Spleen (tissue), 11 donors: ENCODE results near the gene FAM3B. TPM values are rescaled to one million over a fixed set of nuclear protein-coding genes. Genes with fewer than 3 reads are reported as not detected.

Source experiments
- DNase-seq: peaks from one replicate; pipeline ENCODE4 v3.0.0-alpha.2; 2020
- H3K27ac ChIP-seq, 8 donors: fragments of 200-600 bp; sonication (generic) in 7 of 8; 1 replicate in 4 of 8; 2 replicates in 4 of 8; pipeline versions ENCODE4 v1.5.0 to v1.8.0; 2016 to 2021; ENCODE audit warnings: inconsistent platforms in 4 of 8, mild to moderate bottlenecking in 4 of 8, moderate library complexity in 1 of 8
- H3K27me3 ChIP-seq, 7 donors: fragments of 200-600 bp; sonication (generic) in 6 of 7; replicated peaks in 1 of 7; 1 replicate in 4 of 7; 2 replicates in 3 of 7; pipeline versions ENCODE4 v1.5.0 to v1.8.0; 2016 to 2021; ENCODE audit warnings: inconsistent platforms in 3 of 7, mild to moderate bottlenecking in 1 of 7
- H3K36me3 ChIP-seq, 6 donors: fragments of 200-600 bp; sonication (generic) in 5 of 6; 1 replicate in 4 of 6; 2 replicates in 2 of 6; pipeline versions ENCODE4 v1.5.0 to v1.8.0; 2016 to 2021; ENCODE audit warnings: inconsistent platforms in 2 of 6
- H3K4me1 ChIP-seq, 6 donors: fragments of 200-600 bp; sonication (generic) in 5 of 6; 1 replicate in 3 of 6; 2 replicates in 3 of 6; pipeline versions ENCODE4 v1.5.0 to v1.8.0; 2016 to 2021; ENCODE audit warnings: inconsistent platforms in 3 of 6
- H3K4me3 ChIP-seq, 8 donors: fragments of 200-600 bp; sonication (generic) in 7 of 8; 1 replicate in 4 of 8; 2 replicates in 4 of 8; pipeline versions ENCODE4 v1.5.0 to v1.8.0; 2016 to 2021; ENCODE audit warnings: inconsistent platforms in 4 of 8, mild to moderate bottlenecking in 4 of 8, moderate library complexity in 2 of 8
- H3K9me3 ChIP-seq, 8 donors: fragments of 200-600 bp; sonication (generic) in 7 of 8; 1 replicate in 4 of 8; 2 replicates in 4 of 8; pipeline versions ENCODE4 v1.5.0 to v1.8.0; 2016 to 2021; ENCODE audit warnings: inconsistent platforms in 4 of 8
- CTCF ChIP-seq, 11 experiments: fragments of 200-600 bp in 7 of 11; fragments of 450-650 bp in 4 of 11; sonication (generic) in 4 of 11; IDR thresholded peaks in 8 of 11; conservative IDR thresholded peaks in 3 of 11; 1 replicate in 7 of 11; 2 replicates in 4 of 11; pipeline versions ENCODE4 v1.4.0 to v1.8.0; 2016 to 2021; ENCODE audit warnings: antibody characterized with exemption in 11 of 11, inconsistent platforms in 4 of 11, mild to moderate bottlenecking in 1 of 11
- POLR2A ChIP-seq, 3 donors: fragments of 450-650 bp; IDR thresholded peaks; one replicate each; pipeline ENCODE4 v1.5.1; 2017; ENCODE audit warnings: antibody characterized with exemption in 3 of 3, mild to moderate bottlenecking in 1 of 3
- POLR2AphosphoS5 ChIP-seq, 3 donors: sonication (generic); formaldehyde crosslinking; IDR thresholded peaks; one replicate each; pipeline ENCODE4 v1.5.1; 2017; ENCODE audit warnings: antibody characterized with exemption in 3 of 3
- WGBS, 5 donors: extraction: QIAGEN DNeasy Blood & Tissue Kit in 3 of 5; methylation state at CpG; one replicate each; pipeline versions ENCODE4 v1.1.5 to v1.1.7; 2013 to 2018; 5-methylcytosine and 5-hydroxymethylcytosine counted together
- intact Hi-C: fragments of 100-400 bp; cut with DNase I; formaldehyde crosslinking; loops from one replicate; pipeline ENCODE4 v1.15.0; 2023; ENCODE audit warnings: low total_unique reads
- polyA plus RNA-seq, 3 donors: library from polyadenylated mRNA; stranded (reverse); fragments of 200-250 nt; gene quantifications; one replicate each; pipeline ENCODE4 v1.2.1, GENCODE V29; 2013
- total RNA-seq, 7 donors: library from RNA; depleted of rRNA in 3 of 7; stranded (reverse); fragments of >200 nt in 3 of 7; fragmentation: NEBNext Ultra II Directional in 4 of 7; extraction: Animal tissue kit (Norgen Biotek cat#: 25700) in 4 of 7; gene quantifications; one replicate each; pipeline versions ENCODE4 v1.1.0 to v1.2.1, GENCODE V29; 2016 to 2021
- donor health status: healthy with polysubstance abuse.
- donor health status: DM: no; HTN: no; CAD: no; lungs with moderate emphysema.
- donor health status: DM: no; HTN: no; CAD: no.
- donor health status: Bipolar disorder and iron deficiency.
- donor health status: healthy.
- donor health status: DM: no; HTN: no; CAD: no.
- donor health status: DM: yes; HTN: yes; CAD: no.

The FAM3B gene
- total and polyA plus RNA-seq, 10 donors = 0.77 to 1.9 (median 1.3) TPM; not detected in 3

- intact Hi-C loops = no loop called here
- peaks cover 0 to 9% (median 0%) of the 10 kb centered on the region in 6 donors for H3K4me1 ChIP-seq
- no peak overlapping the region for H3K27ac ChIP-seq
- DNase-seq = no peak
- no peaks in the 10 kb centered on the region for H3K27me3 ChIP-seq
- TF ChIP-seq POLR2AphosphoS5 (IDR thresholded peaks at IDR 0.05) (peak in 1 of 3 donors; percentile 26), POLR2A (IDR thresholded peaks at IDR 0.05) (no peak), CTCF (IDR thresholded peaks at IDR 0.05 in 8 of 11, conservative IDR thresholded peaks at IDR 0.05 in 3 of 11) (no peak)
- H3K4me3 ChIP-seq = no peak overlapping the region
- H3K9me3 ChIP-seq = peaks cover 0 to 7% (median 0%) of the 10 kb centered on the region in 8 donors
- peaks cover 4 to 98% (median 69%) of the 10 kb centered on the region in 6 donors for H3K36me3 ChIP-seq
- 79 to 92% (median 87%) methylated on average over 8 of the region's 8 CpGs for WGBS, 5 donors
Observed at GRCh38 chr21:41378849-41379248, 62.2 kb downstream of the FAM3B start.

GRCh38 chr21:41379901-41380300 lies 63.3 kb downstream of the FAM3B start:
- WGBS, 5 donors = 90 to 95% (median 93%) methylated on average over 12 of the region's 12 CpGs
- DNase-seq = no peak
- Histone ChIP-seq H3K9me3 (peaks cover 0 to 7% (median 0%) of the 10 kb centered on the region in 8 donors), H3K36me3 (peaks cover 4 to 98% (median 69%) of the 10 kb centered on the region in 6 donors), H3K4me1 (peaks cover 0 to 4% (median 0%) of the 10 kb centered on the region in 6 donors), H3K27me3 (no peaks in the 10 kb centered on the region), H3K27ac (no peak overlapping the region), H3K4me3 (no peak overlapping the region)
- no peak for TF ChIP-seq POLR2A (IDR thresholded peaks at IDR 0.05)
- intact Hi-C loops = no loop called here

- peaks cover 4 to 100% (median 71%) of the 10 kb centered on the region in 6 donors for H3K36me3 ChIP-seq
Observed at GRCh38 chr21:41381731-41382130, 65.1 kb downstream of the FAM3B start.

GRCh38 chr21:41387042-41387819 lies 70.6 kb downstream of the FAM3B start:
- Histone ChIP-seq H3K27me3 (no peaks in the 10 kb centered on the region), H3K4me1 (no peaks in the 10 kb centered on the region), H3K27ac (peak overlapping the region in 4 of 8 donors; percentile 12 to 56 (median 48)), H3K36me3 (peaks cover 0 to 100% (median 53%) of the 10 kb centered on the region in 6 donors), H3K9me3 (no peaks in the 10 kb centered on the region), H3K4me3 (no peak overlapping the region)
- no peak for DNase-seq
- WGBS, 5 donors = 85 to 90% (median 86%) methylated on average over 14 of the region's 14 CpGs
- TF ChIP-seq POLR2AphosphoS5 (IDR thresholded peaks at IDR 0.05) = no peak
- no peak for TF ChIP-seq CTCF (IDR thresholded peaks at IDR 0.05 in 8 of 11, conservative IDR thresholded peaks at IDR 0.05 in 3 of 11)
- no peak for TF ChIP-seq POLR2A (IDR thresholded peaks at IDR 0.05)
- intact Hi-C loops = no loop called here

More at GRCh38 chr21:41381731-41382130, 65.1 kb downstream of the FAM3B start:
- Histone ChIP-seq H3K4me1 (no peaks in the 10 kb centered on the region), H3K27me3 (no peaks in the 10 kb centered on the region), H3K9me3 (peaks cover 0 to 7% (median 0%) of the 10 kb centered on the region in 8 donors), H3K4me3 (no peak overlapping the region), H3K27ac (no peak overlapping the region)
- intact Hi-C loops = no loop called here
- TF ChIP-seq POLR2A (IDR thresholded peaks at IDR 0.05) = no peak
- TF ChIP-seq POLR2AphosphoS5 (IDR thresholded peaks at IDR 0.05) = no peak
- TF ChIP-seq CTCF (IDR thresholded peaks at IDR 0.05 in 8 of 11, conservative IDR thresholded peaks at IDR 0.05 in 3 of 11) = no peak
- DNase-seq = no peak
